IPS-11a (cell line): ENCODE data around the gene AGMO.

ENCODE experiments used
- H3K4me3 ChIP-seq: one replicate; pipeline ENCODE4 v1.5.1; 2013; ENCODE audit warnings: low read depth, low read length, control low read depth

AGMO gene

DNA sequence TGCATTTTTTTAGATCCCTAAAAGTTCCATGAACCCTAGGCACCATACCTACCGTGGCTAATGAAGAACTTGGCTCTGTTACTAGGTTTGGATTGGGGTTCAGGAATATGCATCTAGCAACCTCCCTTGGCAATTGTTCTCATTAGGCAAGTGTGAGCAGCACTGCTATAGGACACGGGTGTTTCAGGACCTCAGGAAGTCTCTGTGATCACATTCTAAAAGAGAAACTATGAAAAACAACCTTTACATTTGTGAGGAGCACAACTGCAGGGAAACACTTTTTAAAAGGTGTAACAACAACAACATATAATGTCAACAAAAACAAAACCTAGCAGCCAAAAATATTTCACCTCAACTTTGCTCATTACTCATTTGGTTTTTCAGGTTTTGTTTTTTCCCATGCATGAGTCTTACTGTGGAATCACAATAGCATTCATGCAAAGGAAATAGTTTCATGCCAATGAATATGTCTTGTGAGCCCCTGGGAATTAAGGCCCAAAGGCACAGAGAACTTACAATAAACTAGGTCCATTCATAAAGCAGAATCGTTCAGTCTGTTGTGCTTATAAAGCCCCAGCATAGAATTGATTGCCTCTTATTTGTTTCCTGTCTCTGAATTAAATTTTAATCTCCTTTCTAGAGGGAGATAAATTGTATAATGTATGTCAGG, 403.5 kb downstream of the AGMO start:
- no peak overlapping the region for H3K4me3 ChIP-seq
